HUES6 (cell line): ENCODE data around the gene CYTH4.

Experiments
- H3K27ac ChIP-seq: 2 replicates; pipeline ENCODE4 v1.7.0; 2013; ENCODE audit warnings: low read depth, mild to moderate bottlenecking, low read length, inconsistent platforms
- H3K27me3 ChIP-seq: 2 replicates; pipeline ENCODE4 v1.6.1; 2013; ENCODE audit warnings: low read length; ENCODE audit not compliant: control insufficient read depth, insufficient read depth
- H3K36me3 ChIP-seq: 2 replicates; pipeline ENCODE4 v1.6.1; 2013; ENCODE audit warnings: low read length; ENCODE audit not compliant: control insufficient read depth, insufficient read depth
- H3K4me1 ChIP-seq: 2 replicates; pipeline ENCODE4 v1.6.1; 2013; ENCODE audit warnings: low read length; ENCODE audit not compliant: control insufficient read depth, insufficient read depth
- H3K4me3 ChIP-seq: 2 replicates; pipeline ENCODE4 v1.5.1; 2013; ENCODE audit warnings: low read depth, low read length
- H3K9ac ChIP-seq: one replicate; pipeline ENCODE4 v1.6.1; 2013; ENCODE audit warnings: mild to moderate bottlenecking, low read length
- H3K9me3 ChIP-seq: 2 replicates; pipeline ENCODE4 v1.6.1; 2013; ENCODE audit warnings: low read depth, low read length; ENCODE audit not compliant: control insufficient read depth, insufficient read depth

CYTH4 gene

GRCh38 chr22:37304595-37305343, 22.5 kb downstream of the CYTH4 start:
- peaks cover 34% of the 10 kb centered on the region for H3K4me1 ChIP-seq
- H3K4me3 ChIP-seq, result no peak overlapping the region
- H3K36me3 ChIP-seq, result no peaks in the 10 kb centered on the region
- H3K9me3 ChIP-seq, result no peaks in the 10 kb centered on the region
- peaks cover 4% of the 10 kb centered on the region; the same call in 1 of the 2 replicates for H3K27me3 ChIP-seq
- no peak overlapping the region for H3K9ac ChIP-seq
- H3K27ac ChIP-seq, result no peak overlapping the region

GRCh38 chr22:37305887-37306286, 23.6 kb downstream of the CYTH4 start:
- peaks cover 34% of the 10 kb centered on the region for H3K4me1 ChIP-seq
- H3K9ac ChIP-seq, result no peak overlapping the region
- H3K36me3 ChIP-seq, result no peaks in the 10 kb centered on the region
- H3K27ac ChIP-seq, result no peak overlapping the region
- peaks cover 4% of the 10 kb centered on the region; the same call in 1 of the 2 replicates for H3K27me3 ChIP-seq
- no peak overlapping the region for H3K4me3 ChIP-seq
- no peaks in the 10 kb centered on the region for H3K9me3 ChIP-seq

GRCh38 chr22:37306494-37306829, 24.2 kb downstream of the CYTH4 start:
- Histone ChIP-seq H3K27me3 (peaks cover 4% of the 10 kb centered on the region; the same call in 1 of the 2 replicates), H3K36me3 (no peaks in the 10 kb centered on the region), H3K9ac (no peak overlapping the region), H3K9me3 (no peaks in the 10 kb centered on the region), H3K4me3 (no peak overlapping the region), H3K27ac (no peak overlapping the region), H3K4me1 (peaks cover 34% of the 10 kb centered on the region)

DNA sequence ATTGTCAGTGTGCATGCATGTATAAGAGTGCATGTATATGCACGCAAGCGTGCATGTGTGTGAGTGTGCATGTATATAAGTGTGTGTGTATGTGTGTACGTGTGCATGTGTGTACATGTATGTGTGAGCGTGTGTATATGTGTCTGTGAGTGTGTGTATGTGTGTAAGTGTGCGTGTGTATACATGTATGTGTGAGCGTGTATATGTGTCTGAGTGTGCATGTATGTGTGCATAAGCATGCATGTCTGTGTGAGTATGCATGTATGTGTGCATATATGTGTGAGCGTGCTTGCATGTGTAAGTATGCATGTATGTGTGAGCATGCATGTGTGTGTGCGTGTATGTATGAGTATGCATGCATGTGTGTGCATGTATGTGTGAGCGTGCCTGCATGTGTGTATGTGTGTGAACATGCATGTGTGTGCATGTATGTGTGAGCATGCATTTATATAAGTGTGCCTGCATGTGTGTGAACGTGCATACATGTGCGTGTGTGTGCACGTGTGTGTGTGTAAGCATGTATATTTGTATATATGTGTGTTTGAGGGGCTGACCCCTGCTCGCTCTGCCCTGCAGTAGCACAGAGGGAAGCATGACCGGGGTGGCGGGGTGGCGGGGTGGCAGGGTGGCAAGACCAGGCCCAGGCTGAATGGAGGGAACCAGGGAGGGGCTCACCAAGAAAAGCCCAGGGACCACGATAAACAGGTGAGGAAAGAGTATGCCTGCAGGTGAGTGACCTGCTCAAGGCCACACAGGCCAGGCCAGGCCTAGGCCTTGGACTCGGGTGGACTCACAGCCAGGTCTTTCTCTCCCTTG, 26.3 kb downstream of the CYTH4 start:
- Histone ChIP-seq H3K4me1 (peaks cover 27% of the 10 kb centered on the region), H3K4me3 (no peak overlapping the region)

DNA sequence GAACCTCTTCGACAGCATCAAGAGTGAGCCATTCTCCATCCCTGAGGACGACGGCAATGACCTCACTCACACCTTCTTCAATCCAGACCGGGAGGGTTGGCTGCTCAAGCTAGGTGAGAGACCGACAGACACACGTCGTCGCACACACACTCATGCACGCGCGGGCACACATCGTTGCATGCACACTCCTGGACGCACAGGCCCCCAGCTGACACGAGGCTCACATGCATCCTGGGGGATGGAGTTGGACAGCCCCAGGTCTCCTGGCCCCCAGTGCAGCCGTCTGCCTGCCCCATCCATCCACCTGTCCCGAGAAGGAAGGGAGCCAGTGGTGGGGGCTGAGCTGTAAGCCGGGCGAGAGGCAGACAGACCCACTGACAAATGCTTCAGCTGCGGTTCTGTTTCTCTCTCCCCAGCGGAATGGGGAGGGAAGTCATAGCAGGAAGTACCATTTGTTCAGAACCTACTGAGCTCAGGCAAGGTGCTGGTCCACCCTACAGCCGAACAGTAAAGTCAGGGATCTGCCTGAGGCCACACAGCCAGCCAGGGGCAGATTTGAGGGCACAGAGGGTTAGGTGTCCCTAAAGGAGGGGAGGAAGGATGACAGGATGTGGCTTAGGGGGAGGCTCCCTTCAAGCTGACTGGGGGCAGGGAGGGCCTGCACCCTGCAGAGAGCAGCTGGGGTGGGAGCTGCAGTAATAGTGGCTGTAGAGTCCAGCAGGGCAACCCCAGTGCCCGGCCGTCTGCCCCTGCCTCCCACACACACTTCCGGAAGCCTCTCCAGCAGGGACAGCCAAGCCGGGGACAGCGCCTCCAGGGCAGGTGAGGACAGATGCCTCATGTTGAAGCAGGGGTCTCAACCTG, 27.1 kb downstream of the CYTH4 start:
- Histone ChIP-seq H3K4me1 (peaks cover 24% of the 10 kb centered on the region), H3K27me3 (no peaks in the 10 kb centered on the region), H3K27ac (no peak overlapping the region), H3K9ac (no peak overlapping the region), H3K4me3 (no peak overlapping the region), H3K9me3 (no peaks in the 10 kb centered on the region), H3K36me3 (no peaks in the 10 kb centered on the region)

More for the DNA sequence above, 26.3 kb downstream of the CYTH4 start:
- Histone ChIP-seq H3K9me3 (no peaks in the 10 kb centered on the region), H3K36me3 (no peaks in the 10 kb centered on the region), H3K27ac (no peak overlapping the region), H3K9ac (no peak overlapping the region), H3K27me3 (peaks cover 3% of the 10 kb centered on the region; the same call in 1 of the 2 replicates)

- no peak overlapping the region for H3K4me3 ChIP-seq
- no peaks in the 10 kb centered on the region for H3K9me3 ChIP-seq
- no peaks in the 10 kb centered on the region for H3K27me3 ChIP-seq
- H3K9ac ChIP-seq, result no peak overlapping the region
- H3K4me1 ChIP-seq, result peaks cover 17% of the 10 kb centered on the region
- H3K27ac ChIP-seq, result no peak overlapping the region
- H3K36me3 ChIP-seq, result no peaks in the 10 kb centered on the region
These were observed 27.8 kb downstream of the CYTH4 start for GRCh38 chr22:37310075-37310606.

DNA sequence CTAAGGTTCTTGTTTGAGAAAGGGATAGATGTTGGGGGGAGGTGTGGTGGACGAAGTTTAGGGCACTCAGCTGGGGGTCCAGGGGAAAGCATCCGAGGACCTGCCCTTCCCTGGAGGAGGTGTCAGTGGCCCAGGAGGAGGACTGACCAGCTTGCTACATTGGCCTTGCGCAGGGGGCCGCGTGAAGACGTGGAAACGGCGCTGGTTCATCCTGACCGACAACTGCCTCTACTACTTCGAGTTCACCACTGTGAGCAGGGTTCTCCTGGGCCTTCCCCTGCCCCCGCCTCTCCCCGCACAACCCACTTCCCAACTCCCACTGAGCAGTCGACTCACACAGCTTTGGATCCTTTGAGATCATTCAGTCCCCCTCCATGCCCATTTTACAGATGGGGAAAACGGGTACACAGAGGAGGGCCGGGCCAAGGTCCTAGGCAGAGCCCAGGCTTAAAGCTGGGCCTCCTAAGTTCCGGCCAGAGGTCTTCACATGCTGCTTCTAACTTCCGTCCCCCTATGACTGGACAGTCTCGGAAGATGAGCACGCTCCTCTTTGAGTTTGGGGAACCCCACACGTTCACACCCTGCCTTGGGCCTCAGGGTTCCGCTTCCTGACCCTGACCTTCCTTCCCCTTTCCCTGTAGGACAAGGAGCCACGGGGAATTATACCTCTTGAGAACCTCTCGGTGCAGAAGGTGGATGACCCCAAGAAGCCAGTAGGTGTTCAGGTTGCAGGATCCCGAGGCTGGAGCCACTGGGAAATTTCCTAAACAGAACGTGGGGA, 28.7 kb downstream of the CYTH4 start:
- peaks cover 17% of the 10 kb centered on the region for H3K4me1 ChIP-seq
- no peaks in the 10 kb centered on the region for H3K9me3 ChIP-seq
- no peak overlapping the region for H3K9ac ChIP-seq
- H3K27me3 ChIP-seq, result no peaks in the 10 kb centered on the region
- H3K27ac ChIP-seq, result no peak overlapping the region
- no peaks in the 10 kb centered on the region for H3K36me3 ChIP-seq
- no peak overlapping the region for H3K4me3 ChIP-seq

DNA sequence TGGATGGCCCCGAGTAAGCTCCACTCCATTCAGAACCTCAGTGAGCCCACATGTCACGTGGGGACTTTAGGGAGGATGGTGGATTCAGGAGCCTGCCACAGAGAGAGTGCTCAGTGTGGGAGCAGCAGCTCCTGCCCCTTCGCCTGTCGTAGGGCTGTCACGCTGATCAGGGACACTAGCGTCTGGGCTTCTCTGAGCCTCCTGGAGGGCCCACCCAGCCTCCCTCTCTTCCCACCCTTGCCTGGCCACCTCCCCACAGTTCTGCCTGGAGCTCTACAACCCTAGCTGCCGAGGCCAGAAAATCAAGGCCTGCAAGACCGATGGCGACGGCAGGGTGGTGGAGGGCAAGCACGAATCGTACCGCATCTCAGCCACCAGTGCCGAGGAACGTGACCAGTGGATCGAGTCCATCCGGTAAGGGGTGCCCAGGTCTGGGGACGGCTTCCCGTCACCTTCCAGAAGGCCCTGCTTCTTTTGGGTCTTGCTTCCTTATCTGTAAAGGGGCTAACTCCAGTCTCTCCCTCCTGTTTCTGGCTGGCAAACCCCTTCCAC, 29.5 kb downstream of the CYTH4 start:
- Histone ChIP-seq H3K4me3 (no peak overlapping the region), H3K36me3 (no peaks in the 10 kb centered on the region), H3K27ac (no peak overlapping the region), H3K9me3 (no peaks in the 10 kb centered on the region), H3K9ac (no peak overlapping the region), H3K4me1 (peaks cover 13% of the 10 kb centered on the region), H3K27me3 (no peaks in the 10 kb centered on the region)

DNA sequence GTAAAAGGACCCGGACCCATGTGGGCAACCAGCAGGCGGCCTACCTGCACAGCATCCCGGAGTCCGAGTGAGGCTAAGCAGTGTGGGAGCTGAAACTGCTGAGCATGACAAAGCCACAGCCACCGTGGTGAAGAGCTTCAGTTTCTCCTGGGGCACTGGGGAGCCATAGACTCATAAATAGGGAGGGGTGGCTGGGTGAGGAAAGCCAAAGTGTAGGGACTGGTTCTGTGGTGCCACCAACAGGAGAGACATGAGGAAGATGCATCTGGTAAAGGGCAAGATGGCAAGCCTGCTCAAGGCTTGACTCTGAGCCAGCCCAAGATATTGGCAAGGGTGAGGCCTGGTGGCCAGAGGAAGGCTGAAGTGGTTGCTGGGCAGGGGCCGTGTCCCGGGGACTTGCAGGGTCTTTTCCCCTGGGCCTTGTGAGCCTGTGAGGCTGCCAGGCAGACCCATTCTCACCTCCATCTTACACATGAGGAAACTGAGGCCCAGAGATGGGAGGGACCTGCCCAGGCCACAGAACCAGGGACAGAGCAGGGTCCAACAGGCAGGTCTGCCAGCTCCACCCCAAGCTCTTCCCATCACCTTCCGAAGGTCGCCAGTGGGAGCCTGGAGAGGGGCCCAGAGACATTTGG, 30.4 kb downstream of the CYTH4 start:
- Histone ChIP-seq H3K4me3 (no peak overlapping the region), H3K4me1 (0 out of 2 replicates have a peak, but pooled peaks cover 6% of the 10 kb centered on the region), H3K27ac (no peak overlapping the region), H3K27me3 (no peaks in the 10 kb centered on the region), H3K9me3 (no peaks in the 10 kb centered on the region), H3K9ac (no peak overlapping the region), H3K36me3 (no peaks in the 10 kb centered on the region)
